Measurements from ENCODE around the gene UBXN7.

DNA sequence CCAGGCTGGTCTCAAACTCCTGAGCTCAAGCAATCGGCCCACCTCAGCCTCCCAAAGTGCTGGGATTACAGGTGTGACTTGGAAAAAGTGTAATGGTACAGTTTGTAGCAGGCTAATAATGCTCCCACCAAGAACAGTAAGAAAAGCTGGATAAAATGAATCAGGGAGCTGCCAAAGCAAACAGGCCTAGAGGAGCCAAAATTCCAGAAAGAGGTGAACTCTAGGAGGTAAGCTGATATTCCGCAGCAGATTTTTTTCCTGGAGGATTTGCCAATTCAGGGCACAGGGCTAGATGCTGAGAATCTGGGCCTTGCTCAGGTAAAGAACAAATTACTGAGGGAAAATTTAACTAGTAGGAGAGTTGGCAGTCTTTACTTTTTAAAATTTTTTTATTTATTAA lies 133.7 kb downstream of the UBXN7 start:
- TF ChIP-seq, protein P1, sequence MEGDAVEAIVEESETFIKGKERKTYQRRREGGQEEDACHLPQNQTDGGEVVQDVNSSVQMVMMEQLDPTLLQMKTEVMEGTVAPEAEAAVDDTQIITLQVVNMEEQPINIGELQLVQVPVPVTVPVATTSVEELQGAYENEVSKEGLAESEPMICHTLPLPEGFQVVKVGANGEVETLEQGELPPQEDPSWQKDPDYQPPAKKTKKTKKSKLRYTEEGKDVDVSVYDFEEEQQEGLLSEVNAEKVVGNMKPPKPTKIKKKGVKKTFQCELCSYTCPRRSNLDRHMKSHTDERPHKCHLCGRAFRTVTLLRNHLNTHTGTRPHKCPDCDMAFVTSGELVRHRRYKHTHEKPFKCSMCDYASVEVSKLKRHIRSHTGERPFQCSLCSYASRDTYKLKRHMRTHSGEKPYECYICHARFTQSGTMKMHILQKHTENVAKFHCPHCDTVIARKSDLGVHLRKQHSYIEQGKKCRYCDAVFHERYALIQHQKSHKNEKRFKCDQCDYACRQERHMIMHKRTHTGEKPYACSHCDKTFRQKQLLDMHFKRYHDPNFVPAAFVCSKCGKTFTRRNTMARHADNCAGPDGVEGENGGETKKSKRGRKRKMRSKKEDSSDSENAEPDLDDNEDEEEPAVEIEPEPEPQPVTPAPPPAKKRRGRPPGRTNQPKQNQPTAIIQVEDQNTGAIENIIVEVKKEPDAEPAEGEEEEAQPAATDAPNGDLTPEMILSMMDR (IDR thresholded peaks at IDR 0.05 in 4 of 5, conservative IDR thresholded peaks at IDR 0.05 in 1 of 5) = no peak
- no peak for TF ChIP-seq POLR2A (IDR thresholded peaks at IDR 0.05)

Data from gastrocnemius medialis (tissue), 4 donors.